HCT116 (cell line): ENCODE measurements around the gene SH3TC1. TPM values are rescaled to one million over a fixed set of nuclear protein-coding genes. Genes with fewer than 3 reads are reported as not detected.

Source experiments
- ATAC-seq: fragments of 200-7000 bp; cut with Tn5 transposase; 2 replicates; pipeline ENCODE4 v1.9.1; 2020; ENCODE audit warnings: mild to moderate bottlenecking, moderate library complexity
- BruUV-seq: library from RNA; stranded (reverse); fragments of 400-500 nt; replicated peaks from 2 replicates; lab custom pipeline; 2021; lab: Mats Ljungman, UMichigan
- CTCF ChIA-PET: fragments of 300-600 bp; sonication (Branson Sonifier 250); formaldehyde crosslinking; loops from one replicate; lab custom pipeline; 2021; ENCODE audit warnings: antibody characterized with exemption; lab: Charles Lee
- POLR2A ChIA-PET: fragments of 300-600, 350-600 bp; sonication (Branson Sonifier 250); formaldehyde crosslinking; loops from one replicate; lab custom pipeline; 2021; ENCODE audit warnings: antibody characterized with exemption; lab: Charles Lee
- RAD21 ChIA-PET, 2 experiments: fragments of 300-600 bp; sonication (Branson Sonifier 250); formaldehyde crosslinking; loops; one replicate each; lab custom pipeline; 2023; ENCODE audit warnings: low total read pairs in 2 of 2; ENCODE audit not compliant: uncharacterized antibody in 2 of 2, unreplicated experiment in 2 of 2, low non-redundant PET in 1 of 2; lab: Charles Lee
- DNase-seq: peaks from one replicate; pipeline ENCODE4 v3.0.0-alpha.2; 2010; ENCODE audit warnings: low read depth, low spot score
- H2AFZ ChIP-seq: fragments of 200-600 bp; shearing (Covaris generic), sonication (generic); 2 replicates; pipeline ENCODE4 v1.6.1; 2017; ENCODE audit warnings: low read depth, mixed run types, mixed read lengths, antibody characterized with exemption, low read length; ENCODE audit not compliant: poor library complexity, severe bottlenecking
- H3K27ac ChIP-seq: 2 replicates; pipeline ENCODE4 v1.5.1; 2012; ENCODE audit warnings: low read depth, low read length
- H3K27me3 ChIP-seq: fragments of 200-600 bp; sonication (generic); 2 replicates; pipeline ENCODE4 v1.6.1; 2016; ENCODE audit warnings: mixed run types, low read length, mixed read lengths; ENCODE audit not compliant: insufficient read depth
- H3K36me3 ChIP-seq, 2 experiments: fragments of 200-500 bp in 1 of 2; fragments of 200-600 bp in 1 of 2; sonication (Bioruptor generic) in 1 of 2; sonication (generic) in 1 of 2; 2 replicates each; pipeline versions ENCODE4 v1.5.1 to v1.6.1; 2014 to 2016; ENCODE audit warnings: low read length in 2 of 2, inconsistent platforms in 1 of 2, mixed read lengths in 1 of 2, mixed run types in 1 of 2; ENCODE audit not compliant: insufficient read depth in 2 of 2, control insufficient read depth in 1 of 2
- H3K4me1 ChIP-seq, 2 experiments: fragments of 200-600 bp in 1 of 2; sonication (generic) in 1 of 2; 2 replicates each; pipeline versions ENCODE4 v1.5.1 to v1.6.1; 2012 to 2017; ENCODE audit warnings: low read length in 2 of 2, inconsistent platforms in 1 of 2, mild to moderate bottlenecking in 1 of 2, mixed read lengths in 1 of 2, mixed run types in 1 of 2, moderate library complexity in 1 of 2; ENCODE audit not compliant: insufficient read depth in 2 of 2, control insufficient read depth in 1 of 2
- H3K4me2 ChIP-seq: fragments of 200-600 bp; sonication (generic); 2 replicates; pipeline ENCODE4 v1.6.1; 2017; ENCODE audit warnings: mixed run types, low read length, mixed read lengths
- H3K4me3 ChIP-seq, 2 experiments: fragments of 200-600 bp in 1 of 2; sonication (generic) in 1 of 2; replicated peaks in 1 of 2; 2 replicates each; pipeline ENCODE4 v1.5.1; 2011 to 2016; ENCODE audit warnings: low read length in 2 of 2, control low read depth in 1 of 2, low read depth in 1 of 2, mild to moderate bottlenecking in 1 of 2, mixed read lengths in 1 of 2, mixed run types in 1 of 2
- H3K79me2 ChIP-seq: fragments of 200-600 bp; sonication (generic); 2 replicates; pipeline ENCODE4 v1.6.1; 2017; ENCODE audit warnings: mild to moderate bottlenecking, mixed run types, low read length, moderate library complexity, mixed read lengths; ENCODE audit not compliant: insufficient read depth
- H3K9ac ChIP-seq: fragments of 200-600 bp; sonication (generic); 2 replicates; pipeline ENCODE4 v1.6.1; 2016; ENCODE audit warnings: low read length, mixed read lengths
- H3K9me2 ChIP-seq: fragments of 200-600 bp; sonication (generic), shearing (Covaris generic); 2 replicates; pipeline ENCODE4 v1.6.1; 2017; ENCODE audit warnings: mixed run types, mild to moderate bottlenecking, moderate library complexity; ENCODE audit not compliant: insufficient read depth
- H3K9me3 ChIP-seq, 2 experiments: fragments of 200-500 bp in 1 of 2; fragments of 200-600 bp in 1 of 2; sonication (Bioruptor generic) in 1 of 2; sonication (generic) in 1 of 2; 2 replicates each; pipeline ENCODE4 v1.6.1; 2014 to 2017; ENCODE audit warnings: low read length in 2 of 2, mixed read lengths in 2 of 2, inconsistent platforms in 1 of 2, low read depth in 1 of 2, mild to moderate bottlenecking in 1 of 2, mixed run types in 1 of 2, moderate library complexity in 1 of 2; ENCODE audit not compliant: control insufficient read depth in 1 of 2, insufficient read depth in 1 of 2
- H4K20me1 ChIP-seq: fragments of 200-600 bp; sonication (generic), shearing (Covaris generic); 2 replicates; pipeline ENCODE4 v1.6.1; 2017; ENCODE audit warnings: mixed run types, mild to moderate bottlenecking, moderate library complexity; ENCODE audit not compliant: insufficient read depth
- CBX3 ChIP-seq: IDR thresholded peaks from 2 replicates; pipeline ENCODE4 v1.6.1; 2012; ENCODE audit warnings: low read depth
- CEBPB ChIP-seq: IDR thresholded peaks from 2 replicates; pipeline ENCODE4 v1.6.1; 2012; ENCODE audit warnings: low read depth
- ELF1 ChIP-seq: IDR thresholded peaks from 2 replicates; pipeline ENCODE4 v1.6.1; 2012; ENCODE audit warnings: low read depth, borderline replicate concordance
- EZH2phosphoT487 ChIP-seq: fragments of 200-600 bp; IDR thresholded peaks from 2 replicates; pipeline ENCODE4 v1.6.1; 2018; ENCODE audit warnings: antibody characterized with exemption, borderline replicate concordance
- FOSL1 ChIP-seq: IDR thresholded peaks from 2 replicates; pipeline ENCODE4 v1.6.1; 2012; ENCODE audit warnings: low read depth
- JUND ChIP-seq: IDR thresholded peaks from 2 replicates; pipeline ENCODE4 v1.6.1; 2012
- MAX ChIP-seq: IDR thresholded peaks from 2 replicates; pipeline ENCODE4 v1.6.1; 2012
- RAD21 ChIP-seq: IDR thresholded peaks from 2 replicates; pipeline ENCODE4 v1.6.1; 2012; ENCODE audit warnings: low read depth, mild to moderate bottlenecking
- YY1 ChIP-seq: IDR thresholded peaks from 2 replicates; pipeline ENCODE4 v1.6.1; 2011; ENCODE audit warnings: low read length, low read depth, moderate library complexity, mild to moderate bottlenecking; ENCODE audit not compliant: insufficient replicate concordance; ENCODE audit errors: extremely low read depth
- ZFX ChIP-seq: fragments of 450-650 bp; IDR thresholded peaks from 2 replicates; pipeline ENCODE4 v1.6.1; 2017
- ZNF274 ChIP-seq: fragments of 200-500 bp; sonication (Bioruptor generic); IDR thresholded peaks from 2 replicates; pipeline ENCODE4 v1.6.1; 2014; ENCODE audit warnings: mild to moderate bottlenecking, low read depth, low read length, inconsistent platforms
- intact Hi-C: fragments of 100-400 bp; cut with micrococcal nuclease; formaldehyde crosslinking; loops from 2 replicates; pipeline ENCODE4 v1.10.0; 2022
- total RNA-seq: library from RNA; stranded (reverse); gene quantifications from one replicate; pipeline ENCODE4 v1.2.1, GENCODE V29; 2021; ENCODE audit not compliant: unreplicated experiment
- TF ChIP-seq, protein P1 (sequence below): IDR thresholded peaks from 2 replicates; pipeline ENCODE4 v1.6.1; 2012

Gene SH3TC1
- total RNA-seq, 1 experiment from 2014 or later, result 12.5 TPM

- no TSS peak for BruUV-seq
- Histone ChIP-seq H3K27ac (no peak overlapping the region), H3K79me2 (no peaks in the 10 kb centered on the region), H4K20me1 (no peaks in the 10 kb centered on the region), H3K9me3 (no peaks in the 10 kb centered on the region), H3K9me2 (no peaks in the 10 kb centered on the region), H3K4me2 (no peak overlapping the region), H3K27me3 (no peaks in the 10 kb centered on the region), H3K36me3 (no peaks in the 10 kb centered on the region), H3K4me1 (peaks cover 0 to 11% of the 10 kb centered on the region in 2 experiments; a peak in 2 of 4 replicates), H2AFZ (no peak overlapping the region), H3K4me3 (no peak overlapping the region), H3K9ac (no peak overlapping the region)
- ATAC-seq, result no peak
- TF ChIP-seq EZH2phosphoT487 (no peak), ZFX (no peak), ELF1 (no peak), CBX3 (no peak), CEBPB (no peak), RAD21 (no peak), JUND (no peak), YY1 (no peak), ZNF274 (no peak), FOSL1 (no peak), MAX (no peak)
- TF ChIP-seq, protein P1, sequence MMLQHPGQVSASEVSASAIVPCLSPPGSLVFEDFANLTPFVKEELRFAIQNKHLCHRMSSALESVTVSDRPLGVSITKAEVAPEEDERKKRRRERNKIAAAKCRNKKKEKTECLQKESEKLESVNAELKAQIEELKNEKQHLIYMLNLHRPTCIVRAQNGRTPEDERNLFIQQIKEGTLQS, result no peak
- intact Hi-C loops, result no loop called here
- CTCF ChIA-PET, result interaction anchor here (1.0 kb wide), 1 partner anchor 13 kb away, joined by 4 read pairs; no protein-coding TSS in a partner anchor
- POLR2A ChIA-PET, result no interaction called here
- RAD21 ChIA-PET, result no interaction called here
- DNase-seq, result no peak
Observed at GRCh38 chr4:8279321-8280157, 80.4 kb downstream of the SH3TC1 start.
